K562 (cell line): ENCODE data around the gene LAMP1. TPM values are rescaled to one million over a fixed set of nuclear protein-coding genes. Genes with fewer than 3 reads are reported as not detected.

Source experiments
- ATAC-seq: fragments of 200-7000 bp; cut with Tn5 transposase; 3 replicates; pipeline ENCODE4 v1.9.1; 2020; ENCODE audit warnings: moderate library complexity
- BruUV-seq: library from RNA; stranded (reverse); fragments of 400-500 nt; replicated peaks from 2 replicates; lab custom pipeline; 2021; lab: Mats Ljungman, UMichigan
- CTCF ChIA-PET: fragments of 300-600 bp; formaldehyde crosslinking; extraction: SDS; loops from one replicate; lab custom pipeline; 2021; ENCODE audit warnings: low intra/inter-chr PET ratio; lab: Yijun Ruan, JAX
- POLR2A ChIA-PET: fragments of 300-600, 350-650 bp; sonication (Branson Sonifier 250); formaldehyde crosslinking; extraction: SDS; loops from one replicate; lab custom pipeline; 2021; ENCODE audit warnings: antibody characterized with exemption, inconsistent platforms; lab: Yijun Ruan, JAX
- DNase-seq, 4 experiments: peaks; one replicate each; pipeline versions ENCODE4 v3.0.0 to v3.0.0-alpha.2; 2011 to 2018; ENCODE audit warnings: low spot score in 3 of 4, mixed read lengths in 3 of 4; ENCODE audit errors: extremely low read depth in 1 of 4
- FAIRE-seq: peaks from 2 replicates; lab custom pipeline; 2011; peaks lifted over from hg19 to GRCh38; lab: Jason Lieb, UNC
- H2AFZ ChIP-seq: 2 replicates; pipeline ENCODE4 v1.6.0; 2011; ENCODE audit warnings: low read depth, low read length, control low read depth, inconsistent platforms
- H3K27ac ChIP-seq: fragments of 200-600 bp; 3 replicates; pipeline ENCODE4 v1.8.0; 2011; ENCODE audit warnings: low read depth, mild to moderate bottlenecking, control low read depth, inconsistent platforms, low read length, moderate library complexity, mixed read lengths; ENCODE audit errors: extremely low read depth
- H3K27me3 ChIP-seq, 2 experiments: fragments of 300-600 bp in 1 of 2; 2 replicates in 1 of 2; 3 replicates in 1 of 2; pipeline versions ENCODE4 v1.6.0 to v1.8.0; 2011; ENCODE audit warnings: inconsistent platforms in 2 of 2, low read length in 2 of 2, mild to moderate bottlenecking in 1 of 2, mixed read lengths in 1 of 2, moderate library complexity in 1 of 2; ENCODE audit not compliant: control insufficient read depth in 2 of 2, insufficient read depth in 2 of 2
- H3K36me3 ChIP-seq: fragments of 300-600 bp; 3 replicates; pipeline ENCODE4 v1.8.0; 2011; ENCODE audit warnings: mild to moderate bottlenecking, low read length, inconsistent platforms; ENCODE audit not compliant: control insufficient read depth, insufficient read depth
- H3K4me1 ChIP-seq, 2 experiments: fragments of 200-600 bp in 1 of 2; replicated peaks in 1 of 2; 2 replicates in 1 of 2; 3 replicates in 1 of 2; pipeline versions ENCODE4 v1.5.1 to v1.8.0; 2011; ENCODE audit warnings: inconsistent platforms in 2 of 2, low read length in 2 of 2, mild to moderate bottlenecking in 1 of 2, mixed read lengths in 1 of 2, moderate library complexity in 1 of 2; ENCODE audit not compliant: control insufficient read depth in 2 of 2, insufficient read depth in 2 of 2
- H3K4me2 ChIP-seq: 2 replicates; pipeline ENCODE4 v1.6.1; 2011; ENCODE audit warnings: low read length, control low read depth, inconsistent platforms, mixed read lengths; ENCODE audit not compliant: insufficient read depth
- H3K4me3 ChIP-seq: fragments of 200-600 bp; sonication (generic), shearing (Covaris generic); 2 replicates; pipeline ENCODE4 v1.5.1; 2016; ENCODE audit warnings: control low read depth, inconsistent platforms
- H3K79me2 ChIP-seq: fragments of 200-600 bp; 3 replicates; pipeline ENCODE4 v1.8.0; 2011; ENCODE audit warnings: low read length, inconsistent platforms; ENCODE audit not compliant: control insufficient read depth, insufficient read depth
- H3K9ac ChIP-seq, 2 experiments: 2 replicates each; pipeline versions ENCODE4 v1.6.0 to v1.6.1; 2011; ENCODE audit warnings: low read depth in 2 of 2, low read length in 2 of 2, control low read depth in 1 of 2, inconsistent platforms in 1 of 2, mild to moderate bottlenecking in 1 of 2, mixed read lengths in 1 of 2; ENCODE audit not compliant: insufficient read depth in 1 of 2
- H3K9me1 ChIP-seq: one replicate; pipeline ENCODE4 v1.6.0; 2011; ENCODE audit warnings: inconsistent platforms, mild to moderate bottlenecking, low read length, moderate library complexity; ENCODE audit not compliant: control insufficient read depth, insufficient read depth
- H3K9me3 ChIP-seq: replicated peaks from 2 replicates; pipeline ENCODE4 v1.5.1; 2011; ENCODE audit warnings: low read depth, low read length, inconsistent platforms; ENCODE audit not compliant: control insufficient read depth, insufficient read depth
- H4K20me1 ChIP-seq: replicated peaks from 2 replicates; pipeline ENCODE4 v1.6.1; 2011; ENCODE audit warnings: low read length, inconsistent platforms, mixed read lengths; ENCODE audit not compliant: control insufficient read depth, insufficient read depth
- CREB3L1 ChIP-seq: fragments of 450-650 bp; IDR thresholded peaks from 2 replicates; pipeline ENCODE4 v1.6.1; 2014; ENCODE audit warnings: low read depth, mild to moderate bottlenecking, moderate library complexity, borderline replicate concordance
- EP300 ChIP-seq: IDR thresholded peaks from 2 replicates; pipeline ENCODE4 v1.6.1; 2012; ENCODE audit warnings: low read length, improper control_type of control experiment
- PRDM10 ChIP-seq: fragments of 450-650 bp; IDR thresholded peaks from 2 replicates; pipeline ENCODE4 v1.6.1; 2018; ENCODE audit not compliant: partially characterized antibody
- RB1 ChIP-seq: fragments of 450-650 bp; IDR thresholded peaks from 2 replicates; pipeline ENCODE4 v1.6.1; 2017; ENCODE audit warnings: low read depth, mild to moderate bottlenecking
- TFAM ChIP-seq: fragments of 250-450 bp; sonication (Bioruptor Pico); conservative IDR thresholded peaks from 2 replicates; pipeline ENCODE4 v1.5.0; 2021; ENCODE audit warnings: mild to moderate bottlenecking, moderate library complexity
- ZNF121 ChIP-seq: sonication (generic); formaldehyde crosslinking; conservative IDR thresholded peaks from 2 replicates; pipeline ENCODE4 v1.8.0; 2022; ENCODE audit warnings: missing genetic modification reagents
- ZNF407 ChIP-seq: fragments of 450-650 bp; IDR thresholded peaks from 2 replicates; pipeline ENCODE4 v1.6.1; 2016; ENCODE audit warnings: low read depth
- WGBS: fragments of 100-300 bp; shearing (Covaris generic); methylation state at CpG from one replicate; pipeline ENCODE4 v1.1.6; 2016; ENCODE audit warnings: low coverage, mixed read lengths; ENCODE audit not compliant: insufficient coverage; ENCODE audit errors: missing lambda C conversion rate; 5-methylcytosine and 5-hydroxymethylcytosine counted together
- in situ Hi-C: fragments of 300-500 bp; cut with MboI; formaldehyde crosslinking; loops from 4 replicates; pipeline ENCODE4 v1.15.0; 2018; ENCODE audit warnings: inconsistent platforms, mixed read lengths
- intact Hi-C: fragments of 100-400 bp; cut with micrococcal nuclease; formaldehyde crosslinking; loops from 2 replicates; pipeline ENCODE4 v1.14.2; 2022
- polyA plus RNA-seq, 8 experiments: library from polyadenylated mRNA; depleted of rRNA in 4 of 8; stranded (reverse) in 5 of 8; unstranded in 3 of 8; fragments of >200 nt; fragmentation: Nextera tagmentation in 2 of 8; fragmentation: Illumina TruSeq in 1 of 8; extraction: Ambion mirVana in 2 of 8; extraction: Trizol in 1 of 8; gene quantifications; 2 replicates each; pipeline versions ENCODE4 v1.2.1 to v1.2.3, GENCODE V29; 2011 to 2014; ENCODE audit warnings: inconsistent platforms in 1 of 8, missing spikeins in 1 of 8
- total RNA-seq, 7 experiments: library from RNA; depleted of rRNA in 6 of 7; stranded (reverse); fragments of >200 nt in 6 of 7; fragmentation: Illumina TruSeq in 2 of 7; extraction: Trizol in 2 of 7; gene quantifications; 2 replicates each; pipeline versions ENCODE4 v1.2.1 to v1.2.3, GENCODE V29; 2011 to 2021; ENCODE audit warnings: low replicate concordance in 1 of 7

The LAMP1 gene
- total and polyA plus RNA-seq, 9 of the 15 experiments (the other 6 are each of a cell fraction or from before 2014, with no cell fraction given), result 2.2 to 70.1 (median 30.5) TPM

- WGBS, result 30% methylated on average over 6 of the region's 6 CpGs
- in situ Hi-C loops, result no loop called here
- Histone ChIP-seq H3K9me3 (no peaks in the 10 kb centered on the region; the same call in 1 of the 2 replicates), H3K9me1 (no peaks in the 10 kb centered on the region), H3K9ac (no peak overlapping the region), H2AFZ (no peak overlapping the region), H3K4me1 (no peaks in the 10 kb centered on the region; a peak in 2 of 5 replicates), H3K4me3 (no peak overlapping the region), H3K36me3 (no peaks in the 10 kb centered on the region), H3K27ac (no peak overlapping the region), H4K20me1 (no peaks in the 10 kb centered on the region), H3K4me2 (no peak overlapping the region), H3K27me3 (peaks cover 0 to 10% of the 10 kb centered on the region in 2 experiments; a peak in 3 of 5 replicates), H3K79me2 (no peaks in the 10 kb centered on the region)
- no TSS peak for BruUV-seq
- intact Hi-C loops, result no loop called here
- FAIRE-seq (no peak), DNase-seq (no peak), ATAC-seq (no peak)
- ChIA-PET CTCF (no interaction called here), POLR2A (no interaction called here)
- TF ChIP-seq CREB3L1 (no peak), TFAM (CRISPR knock-in tag) (no peak), EP300 (no peak), ZNF121 (CRISPR knock-in tag) (no peak), RB1 (no peak), ZNF407 (no peak), PRDM10 (no peak)
Measured at GRCh38 chr13:113280126-113280525, 16.9 kb upstream of the LAMP1 start.
